SU-DHL-6 (cell line): Measurements from ENCODE around the gene RCCD1.

ENCODE experiments used
- EZH2phosphoT487 ChIP-seq: fragments of 200-600 bp; sonication (generic), shearing (Covaris generic); conservative IDR thresholded peaks from 2 replicates; pipeline ENCODE4 v1.6.1; 2018; ENCODE audit warnings: mild to moderate bottlenecking, antibody characterized with exemption, low read length, moderate library complexity, mixed read lengths
- TF ChIP-seq, protein P1 (sequence below): fragments of 200-600 bp; sonication (generic); IDR thresholded peaks from one replicate; pipeline ENCODE4 v1.5.1; 2017; ENCODE audit warnings: antibody characterized with exemption, mild to moderate bottlenecking, low read length, moderate library complexity; ENCODE audit not compliant: insufficient read depth, poor library complexity, severe bottlenecking

DNA sequence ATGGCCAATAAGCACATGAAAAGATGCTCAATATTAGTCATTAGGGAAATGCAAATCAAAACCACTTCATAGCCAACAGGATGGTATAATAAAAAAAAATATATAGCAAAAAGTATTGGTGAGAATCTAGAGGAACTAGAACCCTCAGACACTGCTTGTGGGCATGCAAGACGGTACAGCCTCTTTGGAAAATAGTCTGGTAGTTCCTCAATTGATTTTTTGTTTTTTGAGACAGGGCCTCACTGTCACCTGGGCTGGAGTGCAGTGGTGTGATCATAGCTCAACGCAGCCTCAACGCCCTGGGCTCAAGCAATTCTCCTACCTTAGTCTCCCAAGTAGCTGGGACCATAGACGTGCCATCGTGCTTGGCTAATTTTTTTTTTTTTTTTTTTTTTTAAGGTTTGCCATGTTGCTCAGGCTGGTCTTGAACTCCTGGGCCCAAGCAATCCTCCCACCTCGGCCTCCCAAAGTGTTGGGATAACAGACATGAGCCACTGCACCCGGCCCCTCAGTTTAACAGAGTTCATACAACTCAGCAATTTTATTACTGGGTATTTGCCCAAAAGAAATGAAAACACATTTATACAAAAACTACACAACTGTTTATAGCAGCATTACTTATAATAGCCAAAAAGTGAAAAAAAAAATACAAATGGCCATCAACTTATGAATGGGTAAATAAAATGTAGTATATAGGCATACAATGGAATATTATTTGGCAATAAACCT lies 34.5 kb downstream of the RCCD1 start:
- TF ChIP-seq, protein P1, sequence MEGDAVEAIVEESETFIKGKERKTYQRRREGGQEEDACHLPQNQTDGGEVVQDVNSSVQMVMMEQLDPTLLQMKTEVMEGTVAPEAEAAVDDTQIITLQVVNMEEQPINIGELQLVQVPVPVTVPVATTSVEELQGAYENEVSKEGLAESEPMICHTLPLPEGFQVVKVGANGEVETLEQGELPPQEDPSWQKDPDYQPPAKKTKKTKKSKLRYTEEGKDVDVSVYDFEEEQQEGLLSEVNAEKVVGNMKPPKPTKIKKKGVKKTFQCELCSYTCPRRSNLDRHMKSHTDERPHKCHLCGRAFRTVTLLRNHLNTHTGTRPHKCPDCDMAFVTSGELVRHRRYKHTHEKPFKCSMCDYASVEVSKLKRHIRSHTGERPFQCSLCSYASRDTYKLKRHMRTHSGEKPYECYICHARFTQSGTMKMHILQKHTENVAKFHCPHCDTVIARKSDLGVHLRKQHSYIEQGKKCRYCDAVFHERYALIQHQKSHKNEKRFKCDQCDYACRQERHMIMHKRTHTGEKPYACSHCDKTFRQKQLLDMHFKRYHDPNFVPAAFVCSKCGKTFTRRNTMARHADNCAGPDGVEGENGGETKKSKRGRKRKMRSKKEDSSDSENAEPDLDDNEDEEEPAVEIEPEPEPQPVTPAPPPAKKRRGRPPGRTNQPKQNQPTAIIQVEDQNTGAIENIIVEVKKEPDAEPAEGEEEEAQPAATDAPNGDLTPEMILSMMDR: no peak
- TF ChIP-seq EZH2phosphoT487: no peak
